Neuronal stem cell (in vitro differentiated cells): ENCODE measurements around the gene FHIP1B.

Source experiments
- DNase-seq: peaks from one replicate; pipeline ENCODE4 v3.0.0-alpha.2; 2013; ENCODE audit warnings: low spot score
- H2AFZ ChIP-seq: one replicate; pipeline ENCODE4 v1.6.1; 2013; ENCODE audit warnings: mild to moderate bottlenecking, low read length, inconsistent platforms
- H2AK5ac ChIP-seq: 2 replicates; pipeline ENCODE4 v1.6.1; 2013; ENCODE audit warnings: low read depth, mild to moderate bottlenecking, inconsistent platforms, low read length, moderate library complexity, mixed read lengths
- H2BK120ac ChIP-seq: 2 replicates; pipeline ENCODE4 v1.6.1; 2013; ENCODE audit warnings: low read depth, mild to moderate bottlenecking, inconsistent platforms, low read length, moderate library complexity, mixed read lengths
- H2BK12ac ChIP-seq: one replicate; pipeline ENCODE4 v1.6.1; 2013; ENCODE audit warnings: low read length, inconsistent platforms
- H2BK15ac ChIP-seq: 2 replicates; pipeline ENCODE4 v1.6.1; 2013; ENCODE audit warnings: mild to moderate bottlenecking, low read length, inconsistent platforms, mixed read lengths
- H2BK5ac ChIP-seq: one replicate; pipeline ENCODE4 v1.6.1; 2013; ENCODE audit warnings: inconsistent platforms, mild to moderate bottlenecking, low read length, moderate library complexity
- H3K14ac ChIP-seq: one replicate; pipeline ENCODE4 v1.6.1; 2013; ENCODE audit warnings: low read length, inconsistent platforms
- H3K18ac ChIP-seq: 2 replicates; pipeline ENCODE4 v1.6.1; 2013; ENCODE audit warnings: low read length, inconsistent platforms
- H3K23ac ChIP-seq: 2 replicates; pipeline ENCODE4 v1.6.1; 2013; ENCODE audit warnings: low read depth, mild to moderate bottlenecking, mixed read lengths, low read length, inconsistent platforms; ENCODE audit not compliant: poor library complexity
- H3K27ac ChIP-seq: replicated peaks from 3 replicates; pipeline ENCODE4 v1.5.1; 2013; ENCODE audit warnings: low read length, inconsistent platforms
- H3K27me3 ChIP-seq, 3 experiments: 2 replicates each; pipeline ENCODE4 v1.6.1; 2013; ENCODE audit warnings: low read length in 3 of 3, mild to moderate bottlenecking in 2 of 3, inconsistent platforms in 1 of 3, low read depth in 1 of 3, mixed read lengths in 1 of 3, moderate library complexity in 1 of 3; ENCODE audit not compliant: control insufficient read depth in 3 of 3, insufficient read depth in 3 of 3
- H3K36me3 ChIP-seq, 2 donors: replicated peaks in 1 of 2; 2 replicates each; pipeline ENCODE4 v1.6.1; 2013; ENCODE audit warnings: low read length in 2 of 2; ENCODE audit not compliant: control insufficient read depth in 2 of 2, insufficient read depth in 2 of 2
- H3K4ac ChIP-seq: 2 replicates; pipeline ENCODE4 v1.6.1; 2013; ENCODE audit warnings: inconsistent platforms, mild to moderate bottlenecking, low read length, moderate library complexity
- H3K4me1 ChIP-seq, 2 donors: 1 replicate in 1 of 2; 2 replicates in 1 of 2; pipeline ENCODE4 v1.6.1; 2013; ENCODE audit warnings: low read length in 2 of 2, low read depth in 1 of 2; ENCODE audit not compliant: control insufficient read depth in 2 of 2, insufficient read depth in 1 of 2
- H3K4me2 ChIP-seq: one replicate; pipeline ENCODE4 v1.6.1; 2013; ENCODE audit warnings: mild to moderate bottlenecking, low read length, inconsistent platforms; ENCODE audit not compliant: insufficient read depth, poor library complexity, severe bottlenecking
- H3K4me3 ChIP-seq, 2 donors: 2 replicates each; pipeline ENCODE4 v1.5.1; 2013; ENCODE audit warnings: low read length in 2 of 2, mild to moderate bottlenecking in 2 of 2, inconsistent platforms in 1 of 2, moderate library complexity in 1 of 2
- H3K79me1 ChIP-seq: one replicate; pipeline ENCODE4 v1.6.1; 2013; ENCODE audit warnings: low read depth, mild to moderate bottlenecking, inconsistent platforms, low read length, moderate library complexity
- H3K9ac ChIP-seq: one replicate; pipeline ENCODE4 v1.6.1; 2013; ENCODE audit warnings: mild to moderate bottlenecking, low read depth, low read length, inconsistent platforms; ENCODE audit not compliant: poor library complexity
- H3K9me3 ChIP-seq, 2 donors: replicated peaks in 1 of 2; 2 replicates each; pipeline versions ENCODE3 to v1.6.1; 2013; ENCODE audit warnings: low read length in 2 of 2, mild to moderate bottlenecking in 2 of 2, inconsistent platforms in 1 of 2, low read depth in 1 of 2, mixed read lengths in 1 of 2, moderate library complexity in 1 of 2; ENCODE audit not compliant: control insufficient read depth in 2 of 2, insufficient read depth in 1 of 2
- H4K8ac ChIP-seq: one replicate; pipeline ENCODE4 v1.6.1; 2013; ENCODE audit warnings: low read depth, mild to moderate bottlenecking, inconsistent platforms, low read length, moderate library complexity
- H4K91ac ChIP-seq: one replicate; pipeline ENCODE4 v1.6.1; 2013; ENCODE audit warnings: low read length, low read depth, mild to moderate bottlenecking, inconsistent platforms; ENCODE audit not compliant: poor library complexity
- WGBS, 2 donors: extraction: QIAGEN DNeasy Blood & Tissue Kit; methylation state at CpG; one replicate each; pipeline ENCODE4 v1.1.7; 2013; ENCODE audit warnings: missing lambda C conversion rate in 2 of 2, mixed read lengths in 1 of 2; ENCODE audit not compliant: insufficient read length in 2 of 2, insufficient replicate concordance in 1 of 2; ENCODE audit errors: extremely low coverage in 2 of 2; 5-methylcytosine and 5-hydroxymethylcytosine counted together

The FHIP1B gene

GRCh38 chr11:6271598-6271997 is 37.2 kb upstream of the FHIP1B start:
- Histone ChIP-seq H2BK5ac (no peak overlapping the region), H3K27ac (no peak overlapping the region), H3K9ac (no peak overlapping the region), H4K8ac (no peak overlapping the region), H4K91ac (no peak overlapping the region), H3K79me1 (no peaks in the 10 kb centered on the region), H3K36me3 (peaks cover 0 to 7% of the 10 kb centered on the region in 2 donors), H3K9me3 (peaks cover 0 to 4% of the 10 kb centered on the region in 2 donors), H3K27me3 (peaks cover 0 to 10% (median 0%) of the 10 kb centered on the region in 3 experiments), H3K4me1 (no peaks in the 10 kb centered on the region), H2BK15ac (no peak overlapping the region), H3K23ac (peak overlapping the region; percentile 14), H2BK120ac (no peak overlapping the region), H2BK12ac (no peak overlapping the region), H3K4me3 (no peak overlapping the region), H3K14ac (no peak overlapping the region), H3K4me2 (no peak overlapping the region), H3K4ac (no peak overlapping the region), H3K18ac (no peak overlapping the region), H2AK5ac (no peak overlapping the region), H2AFZ (no peak overlapping the region)
- DNase-seq = no peak
- WGBS, 2 donors = no CpG with 5 or more reads among the region's 3 CpGs

- H3K36me3 ChIP-seq = peaks cover 0 to 7% of the 10 kb centered on the region in 2 donors
- peak overlapping the region; percentile 40 for H3K18ac ChIP-seq
- no peak overlapping the region for H3K27ac ChIP-seq
- no peak overlapping the region for H3K4me3 ChIP-seq
- H3K4ac ChIP-seq = no peak overlapping the region
- H3K9ac ChIP-seq = peak overlapping the region; percentile 33
- no peaks in the 10 kb centered on the region for H3K4me1 ChIP-seq
- H3K4me2 ChIP-seq = no peak overlapping the region
- H3K23ac ChIP-seq = peak overlapping the region; percentile 92
- H3K9me3 ChIP-seq = peaks cover 0 to 4% of the 10 kb centered on the region in 2 donors
- no peak overlapping the region for H2BK12ac ChIP-seq
- no peak for DNase-seq
- H3K79me1 ChIP-seq = no peaks in the 10 kb centered on the region
- H3K14ac ChIP-seq = no peak overlapping the region
- H2BK120ac ChIP-seq = no peak overlapping the region
- peaks cover 0 to 13% (median 0%) of the 10 kb centered on the region in 3 experiments for H3K27me3 ChIP-seq
- no peak overlapping the region for H4K8ac ChIP-seq
- no peak overlapping the region for H2BK15ac ChIP-seq
- H4K91ac ChIP-seq = no peak overlapping the region
- H2AFZ ChIP-seq = no peak overlapping the region
- H2AK5ac ChIP-seq = peak overlapping the region; percentile 43
- no CpG with 5 or more reads among the region's 41 CpGs for WGBS, 2 donors
- no peak overlapping the region for H2BK5ac ChIP-seq
These were observed 36.3 kb upstream of the FHIP1B start for GRCh38 chr11:6270584-6271246.

GRCh38 chr11:6269994-6270393 is 35.6 kb upstream of the FHIP1B start:
- no peak overlapping the region for H2BK5ac ChIP-seq
- H3K36me3 ChIP-seq = peaks cover 0 to 7% of the 10 kb centered on the region in 2 donors
- peak overlapping the region; percentile 73 for H3K18ac ChIP-seq
- H3K4me1 ChIP-seq = no peaks in the 10 kb centered on the region
- no CpG with 5 or more reads among the region's 24 CpGs for WGBS, 2 donors
- peaks cover 0 to 4% of the 10 kb centered on the region in 2 donors for H3K9me3 ChIP-seq
- H3K79me1 ChIP-seq = no peaks in the 10 kb centered on the region
- no peak overlapping the region for H2AFZ ChIP-seq
- H2AK5ac ChIP-seq = no peak overlapping the region
- H3K4me2 ChIP-seq = no peak overlapping the region
- no peak overlapping the region for H3K14ac ChIP-seq
- H2BK120ac ChIP-seq = peak overlapping the region; percentile 38
- no peak overlapping the region for H3K4ac ChIP-seq
- H3K27me3 ChIP-seq = peaks cover 0 to 14% (median 0%) of the 10 kb centered on the region in 3 experiments
- no peak overlapping the region for H3K27ac ChIP-seq
- peak overlapping the region in 1 of 2 donors; percentile 18 for H3K4me3 ChIP-seq
- H2BK12ac ChIP-seq = no peak overlapping the region
- H3K23ac ChIP-seq = peak overlapping the region; percentile 92
- no peak overlapping the region for H4K8ac ChIP-seq
- no peak overlapping the region for H2BK15ac ChIP-seq
- H4K91ac ChIP-seq = no peak overlapping the region
- DNase-seq = no peak
- H3K9ac ChIP-seq = peak overlapping the region; percentile 61

GRCh38 chr11:6268820-6269219 is 34.4 kb upstream of the FHIP1B start:
- no peak overlapping the region for H2BK15ac ChIP-seq
- H3K36me3 ChIP-seq = peaks cover 0 to 11% of the 10 kb centered on the region in 2 donors
- H2BK120ac ChIP-seq = no peak overlapping the region
- no peak overlapping the region for H2AK5ac ChIP-seq
- no peaks in the 10 kb centered on the region for H3K4me1 ChIP-seq
- no peak overlapping the region for H3K18ac ChIP-seq
- H3K79me1 ChIP-seq = no peaks in the 10 kb centered on the region
- no peak overlapping the region for H3K4me3 ChIP-seq
- H3K14ac ChIP-seq = no peak overlapping the region
- H3K9ac ChIP-seq = no peak overlapping the region
- H3K27ac ChIP-seq = no peak overlapping the region
- H4K91ac ChIP-seq = no peak overlapping the region
- H2AFZ ChIP-seq = no peak overlapping the region
- no peak for DNase-seq
- no peak overlapping the region for H3K4me2 ChIP-seq
- H3K23ac ChIP-seq = no peak overlapping the region
- WGBS, 2 donors = no CpG with 5 or more reads among the region's 1 CpG
- no peak overlapping the region for H4K8ac ChIP-seq
- H3K9me3 ChIP-seq = peaks cover 0 to 4% of the 10 kb centered on the region in 2 donors
- no peak overlapping the region for H3K4ac ChIP-seq
- H2BK5ac ChIP-seq = no peak overlapping the region
- no peak overlapping the region for H2BK12ac ChIP-seq
- peaks cover 0 to 20% (median 0%) of the 10 kb centered on the region in 3 experiments for H3K27me3 ChIP-seq
